ENCODE measurements around the gene SMARCD3.

Gene SMARCD3

GRCh38 chr7:151277631-151278030 is 29.1 kb upstream of the SMARCD3 start:
- TF ChIP-seq POLR2AphosphoS5 (IDR thresholded peaks at IDR 0.05; ENCODE audit: low read depth) (no peak), GABPA (IDR thresholded peaks at IDR 0.05; ENCODE audit: low read depth) (no peak), SPI1 (IDR thresholded peaks at IDR 0.05; ENCODE audit: borderline replicate concordance, low read depth) (no peak)
- TF ChIP-seq, protein P1, sequence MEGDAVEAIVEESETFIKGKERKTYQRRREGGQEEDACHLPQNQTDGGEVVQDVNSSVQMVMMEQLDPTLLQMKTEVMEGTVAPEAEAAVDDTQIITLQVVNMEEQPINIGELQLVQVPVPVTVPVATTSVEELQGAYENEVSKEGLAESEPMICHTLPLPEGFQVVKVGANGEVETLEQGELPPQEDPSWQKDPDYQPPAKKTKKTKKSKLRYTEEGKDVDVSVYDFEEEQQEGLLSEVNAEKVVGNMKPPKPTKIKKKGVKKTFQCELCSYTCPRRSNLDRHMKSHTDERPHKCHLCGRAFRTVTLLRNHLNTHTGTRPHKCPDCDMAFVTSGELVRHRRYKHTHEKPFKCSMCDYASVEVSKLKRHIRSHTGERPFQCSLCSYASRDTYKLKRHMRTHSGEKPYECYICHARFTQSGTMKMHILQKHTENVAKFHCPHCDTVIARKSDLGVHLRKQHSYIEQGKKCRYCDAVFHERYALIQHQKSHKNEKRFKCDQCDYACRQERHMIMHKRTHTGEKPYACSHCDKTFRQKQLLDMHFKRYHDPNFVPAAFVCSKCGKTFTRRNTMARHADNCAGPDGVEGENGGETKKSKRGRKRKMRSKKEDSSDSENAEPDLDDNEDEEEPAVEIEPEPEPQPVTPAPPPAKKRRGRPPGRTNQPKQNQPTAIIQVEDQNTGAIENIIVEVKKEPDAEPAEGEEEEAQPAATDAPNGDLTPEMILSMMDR (IDR thresholded peaks at IDR 0.05; ENCODE audit: insufficient read depth, low read length) = no peak
- TF ChIP-seq, protein P2, sequence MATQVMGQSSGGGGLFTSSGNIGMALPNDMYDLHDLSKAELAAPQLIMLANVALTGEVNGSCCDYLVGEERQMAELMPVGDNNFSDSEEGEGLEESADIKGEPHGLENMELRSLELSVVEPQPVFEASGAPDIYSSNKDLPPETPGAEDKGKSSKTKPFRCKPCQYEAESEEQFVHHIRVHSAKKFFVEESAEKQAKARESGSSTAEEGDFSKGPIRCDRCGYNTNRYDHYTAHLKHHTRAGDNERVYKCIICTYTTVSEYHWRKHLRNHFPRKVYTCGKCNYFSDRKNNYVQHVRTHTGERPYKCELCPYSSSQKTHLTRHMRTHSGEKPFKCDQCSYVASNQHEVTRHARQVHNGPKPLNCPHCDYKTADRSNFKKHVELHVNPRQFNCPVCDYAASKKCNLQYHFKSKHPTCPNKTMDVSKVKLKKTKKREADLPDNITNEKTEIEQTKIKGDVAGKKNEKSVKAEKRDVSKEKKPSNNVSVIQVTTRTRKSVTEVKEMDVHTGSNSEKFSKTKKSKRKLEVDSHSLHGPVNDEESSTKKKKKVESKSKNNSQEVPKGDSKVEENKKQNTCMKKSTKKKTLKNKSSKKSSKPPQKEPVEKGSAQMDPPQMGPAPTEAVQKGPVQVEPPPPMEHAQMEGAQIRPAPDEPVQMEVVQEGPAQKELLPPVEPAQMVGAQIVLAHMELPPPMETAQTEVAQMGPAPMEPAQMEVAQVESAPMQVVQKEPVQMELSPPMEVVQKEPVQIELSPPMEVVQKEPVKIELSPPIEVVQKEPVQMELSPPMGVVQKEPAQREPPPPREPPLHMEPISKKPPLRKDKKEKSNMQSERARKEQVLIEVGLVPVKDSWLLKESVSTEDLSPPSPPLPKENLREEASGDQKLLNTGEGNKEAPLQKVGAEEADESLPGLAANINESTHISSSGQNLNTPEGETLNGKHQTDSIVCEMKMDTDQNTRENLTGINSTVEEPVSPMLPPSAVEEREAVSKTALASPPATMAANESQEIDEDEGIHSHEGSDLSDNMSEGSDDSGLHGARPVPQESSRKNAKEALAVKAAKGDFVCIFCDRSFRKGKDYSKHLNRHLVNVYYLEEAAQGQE (IDR thresholded peaks at IDR 0.05; ENCODE audit: insufficient replicate concordance, low read depth) = no peak

DNA sequence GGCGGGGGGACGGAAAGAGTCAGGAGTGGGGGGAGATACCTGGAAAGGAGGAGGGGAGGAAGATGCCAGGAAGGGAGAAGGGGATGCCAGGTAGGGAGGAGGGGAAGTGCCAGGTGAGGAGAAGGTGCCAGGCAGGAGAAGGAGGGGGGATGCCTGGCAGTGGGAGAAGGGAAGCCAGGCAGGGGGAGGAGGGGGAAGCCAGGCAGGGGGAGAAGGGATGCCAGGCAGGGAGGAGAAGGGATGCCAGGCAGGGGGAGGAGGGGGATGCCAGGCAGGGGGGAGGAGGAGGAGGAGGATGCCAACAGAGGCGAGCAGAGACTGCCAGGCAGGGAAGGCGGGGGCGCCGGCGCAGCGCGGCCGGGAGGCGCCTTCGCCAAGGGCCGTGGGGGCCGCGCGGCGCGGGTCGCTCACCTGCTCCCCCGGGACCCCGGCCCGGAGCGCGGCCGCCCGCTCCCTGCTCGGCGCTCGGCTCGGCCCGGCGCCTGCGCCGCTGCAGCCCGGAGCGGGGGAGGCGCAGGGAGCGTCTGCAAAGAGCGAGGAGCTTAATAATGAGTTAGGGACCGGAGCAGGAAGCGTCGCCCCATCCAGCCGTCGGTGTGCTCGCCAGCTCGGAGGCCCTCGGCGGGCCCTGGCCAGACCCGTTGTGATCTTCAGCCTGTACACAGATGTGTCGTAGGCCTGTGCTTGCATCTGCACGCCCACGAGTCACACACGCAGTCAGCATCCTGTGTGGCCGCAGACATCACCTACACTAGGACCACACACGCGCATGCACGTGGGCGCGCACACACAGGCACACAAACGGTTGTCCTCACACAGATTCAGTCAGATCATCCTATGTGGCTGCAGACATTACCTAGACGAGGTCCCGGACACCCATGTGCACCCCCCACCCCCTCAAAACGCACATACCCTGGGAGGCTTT is 28.4 kb upstream of the SMARCD3 start:
- DNase-seq (ENCODE audit: low read depth in 1 of 2, low spot score in 1 of 2) = peak; percentile 54 to 57
- Histone ChIP-seq H3K27me3 (ENCODE audit: insufficient read depth, poor library complexity, severe bottlenecking) (no peaks in the 10 kb centered on the region), H3K27ac (replicated peaks) (no peak overlapping the region), H3K4me3 (replicated peaks; ENCODE audit: insufficient read depth, low read length) (peak overlapping the region; percentile 43)
- TF ChIP-seq SPI1 (IDR thresholded peaks at IDR 0.05; ENCODE audit: borderline replicate concordance, low read depth) (no peak), POLR2AphosphoS5 (IDR thresholded peaks at IDR 0.05; ENCODE audit: low read depth) (no peak), GABPA (IDR thresholded peaks at IDR 0.05; ENCODE audit: low read depth) (no peak)
- TF ChIP-seq, protein P1 (IDR thresholded peaks at IDR 0.05; ENCODE audit: insufficient read depth, low read length) = no peak
- TF ChIP-seq, protein P2 (IDR thresholded peaks at IDR 0.05; ENCODE audit: insufficient replicate concordance, low read depth) = no peak

More at GRCh38 chr7:151277631-151278030, 29.1 kb upstream of the SMARCD3 start:
- DNase-seq (ENCODE audit: low read depth in 1 of 2, low spot score in 1 of 2) = no peak
- H3K4me3 ChIP-seq (replicated peaks; ENCODE audit: insufficient read depth, low read length) = no peak overlapping the region
- H3K27ac ChIP-seq (replicated peaks) = no peak overlapping the region
- H3K27me3 ChIP-seq (ENCODE audit: insufficient read depth, poor library complexity, severe bottlenecking) = no peaks in the 10 kb centered on the region

GRCh38 chr7:151275813-151276577 is 27.5 kb upstream of the SMARCD3 start:
- Histone ChIP-seq H3K4me3 (replicated peaks; ENCODE audit: insufficient read depth, low read length) (peak overlapping the region; percentile 43; the same call in 1 of the 2 replicates), H3K27ac (replicated peaks) (no peak overlapping the region), H3K27me3 (ENCODE audit: insufficient read depth, poor library complexity, severe bottlenecking) (no peaks in the 10 kb centered on the region)
- TF ChIP-seq GABPA (IDR thresholded peaks at IDR 0.05; ENCODE audit: low read depth) = no peak
- TF ChIP-seq POLR2AphosphoS5 (IDR thresholded peaks at IDR 0.05; ENCODE audit: low read depth) = no peak
- TF ChIP-seq SPI1 (IDR thresholded peaks at IDR 0.05; ENCODE audit: borderline replicate concordance, low read depth) = no peak
- TF ChIP-seq, protein P1 (IDR thresholded peaks at IDR 0.05; ENCODE audit: insufficient read depth, low read length) = no peak
- TF ChIP-seq, protein P2 (IDR thresholded peaks at IDR 0.05; ENCODE audit: insufficient replicate concordance, low read depth) = no peak
- no peak for DNase-seq (ENCODE audit: low read depth in 1 of 2, low spot score in 1 of 2)
